H7 (cell line): ENCODE results near the gene SKI. TPM values are rescaled to one million over a fixed set of nuclear protein-coding genes. Genes with fewer than 3 reads are reported as not detected.

ENCODE experiments used
- DNase-seq: peaks from one replicate; pipeline ENCODE4 v3.0.0; 2012
- H3K27me3 ChIP-seq: 2 replicates; pipeline ENCODE4 v1.6.0; 2011; ENCODE audit warnings: mild to moderate bottlenecking, low read length; ENCODE audit not compliant: control insufficient read depth, insufficient read depth
- H3K36me3 ChIP-seq: replicated peaks from 2 replicates; pipeline ENCODE4 v1.5.1; 2011; ENCODE audit warnings: low read length; ENCODE audit not compliant: control insufficient read depth, insufficient read depth
- H3K4me3 ChIP-seq: 2 replicates; pipeline ENCODE4 v1.5.1; 2011; ENCODE audit warnings: low read depth, mild to moderate bottlenecking, control low read depth, low read length, moderate library complexity; ENCODE audit not compliant: insufficient read depth
- total RNA-seq: library from RNA; depleted of rRNA; stranded (reverse); fragments of >200 nt; shearing (Covaris generic); gene quantifications from 2 replicates; pipeline ENCODE4 v1.2.3, GENCODE V29; 2014

Gene SKI
- total RNA-seq, 1 experiment from 2014 or later, result 29.2 TPM

DNA sequence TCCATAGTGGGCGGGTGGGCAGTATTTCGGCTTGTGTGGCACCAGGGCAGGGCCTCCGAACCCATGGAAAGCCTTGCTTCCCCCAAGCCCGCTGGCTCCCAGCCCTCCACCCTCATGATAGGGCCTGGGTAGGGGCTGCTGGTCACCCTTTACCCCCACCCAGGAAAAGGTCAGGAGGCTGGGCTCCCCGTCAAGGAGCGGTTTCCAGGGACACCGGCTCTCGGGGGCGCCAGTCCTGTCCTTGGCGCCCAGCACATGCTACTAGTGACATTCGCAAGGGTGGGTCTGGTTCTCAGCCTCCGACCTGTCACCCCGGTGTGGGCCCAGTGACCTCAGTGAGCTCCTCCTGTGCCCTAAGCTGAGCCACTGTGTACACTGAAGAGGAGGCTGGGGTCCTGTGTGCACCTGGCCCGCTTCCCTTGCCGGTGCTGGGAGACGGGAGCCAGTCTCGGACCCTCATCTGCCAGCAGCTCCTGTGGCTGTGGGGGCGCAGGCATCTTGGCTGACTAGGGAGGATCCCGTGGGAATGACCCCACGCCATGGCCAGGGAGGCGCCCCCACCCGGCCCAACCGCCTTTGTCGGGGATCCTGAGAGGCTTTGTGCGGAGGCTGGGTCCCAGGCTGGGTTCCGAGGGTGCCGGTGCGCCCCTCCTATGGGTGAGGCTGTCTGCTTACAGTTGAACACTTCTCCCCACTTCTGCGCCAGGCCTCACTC, 54.6 kb downstream of the SKI start:
- DNase-seq, result no peak
- Histone ChIP-seq H3K27me3 (no peaks in the 10 kb centered on the region), H3K36me3 (peaks cover 1% of the 10 kb centered on the region), H3K4me3 (no peak overlapping the region)

DNA sequence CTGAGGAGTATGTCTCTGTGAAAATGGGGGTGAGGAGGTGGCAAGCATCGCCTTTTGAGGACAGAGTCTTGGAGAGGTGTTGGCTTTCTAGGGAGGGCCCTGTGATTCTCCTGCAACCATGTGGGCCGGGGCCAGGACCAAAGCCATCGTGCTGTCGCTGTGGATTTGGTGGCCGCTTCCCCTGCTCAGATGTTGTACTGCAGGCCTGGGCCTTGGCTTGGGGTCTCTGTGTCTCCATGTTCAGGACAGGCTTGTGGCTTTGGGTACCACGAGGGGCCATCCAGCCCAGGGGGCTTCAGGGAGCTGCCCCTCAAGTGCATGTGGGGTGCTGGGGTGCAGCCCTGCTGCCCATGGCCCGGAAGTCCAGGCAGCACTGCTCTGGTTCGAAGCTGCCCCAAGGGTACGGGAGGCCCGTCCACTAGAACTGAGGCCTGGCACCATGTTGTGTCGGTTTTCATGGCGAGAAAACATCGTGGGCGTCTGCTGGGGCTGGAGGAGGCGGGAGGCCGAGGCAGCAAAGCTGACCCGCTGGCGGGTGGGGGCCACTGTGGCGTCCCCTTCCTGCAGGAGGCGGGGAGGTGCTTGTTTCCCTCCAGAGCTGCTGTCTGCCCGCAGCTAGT, 55.4 kb downstream of the SKI start:
- DNase-seq, result no peak
- H3K36me3 ChIP-seq, result no peaks in the 10 kb centered on the region
- H3K27me3 ChIP-seq, result no peaks in the 10 kb centered on the region
- H3K4me3 ChIP-seq, result no peak overlapping the region

DNA sequence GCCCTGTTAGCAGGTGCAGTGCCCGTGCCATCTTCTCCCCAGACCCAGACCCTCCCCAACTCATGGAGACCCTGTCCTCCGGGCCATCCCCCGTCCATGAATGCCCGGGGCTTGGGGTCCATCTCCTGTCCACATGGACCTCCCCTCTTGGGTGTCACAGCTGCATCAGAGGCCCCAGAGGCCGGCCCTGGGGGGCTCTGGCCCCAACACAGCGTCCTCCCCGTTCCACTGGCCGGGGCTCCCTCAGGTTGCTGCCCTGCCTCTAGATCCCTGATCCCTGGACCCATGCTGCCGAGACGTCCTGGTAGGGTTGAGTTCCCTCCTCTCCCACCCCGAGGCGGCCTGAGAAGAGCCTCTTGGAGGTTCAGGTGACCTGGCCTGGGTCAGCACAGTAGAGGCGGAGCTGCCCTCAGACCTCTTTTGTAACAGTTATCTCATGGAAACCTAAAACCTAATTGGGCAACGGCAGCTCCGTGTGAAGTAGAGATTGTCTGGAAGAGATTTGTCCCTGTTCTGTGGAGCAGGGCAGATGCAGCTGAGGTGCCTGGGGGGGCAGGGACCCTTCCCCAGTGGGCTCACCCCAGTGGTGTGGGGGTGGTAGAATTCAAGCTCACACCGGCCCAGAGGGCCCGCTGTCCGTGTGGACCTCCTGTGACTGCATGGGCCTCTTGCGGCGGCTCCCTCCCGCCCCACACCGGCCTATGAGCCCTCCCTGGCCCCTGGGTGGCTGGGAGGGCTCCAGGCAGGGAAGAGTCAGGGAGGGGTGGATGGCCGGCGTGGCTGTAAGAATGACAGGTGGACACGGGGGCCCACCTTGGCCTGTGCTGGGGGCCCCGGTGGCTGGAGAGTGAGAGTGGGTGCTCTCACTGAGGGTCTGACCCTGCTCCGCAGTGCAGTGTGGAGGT, 56.1 kb downstream of the SKI start:
- Histone ChIP-seq H3K4me3 (no peak overlapping the region), H3K36me3 (no peaks in the 10 kb centered on the region), H3K27me3 (no peaks in the 10 kb centered on the region)
- no peak for DNase-seq

DNA sequence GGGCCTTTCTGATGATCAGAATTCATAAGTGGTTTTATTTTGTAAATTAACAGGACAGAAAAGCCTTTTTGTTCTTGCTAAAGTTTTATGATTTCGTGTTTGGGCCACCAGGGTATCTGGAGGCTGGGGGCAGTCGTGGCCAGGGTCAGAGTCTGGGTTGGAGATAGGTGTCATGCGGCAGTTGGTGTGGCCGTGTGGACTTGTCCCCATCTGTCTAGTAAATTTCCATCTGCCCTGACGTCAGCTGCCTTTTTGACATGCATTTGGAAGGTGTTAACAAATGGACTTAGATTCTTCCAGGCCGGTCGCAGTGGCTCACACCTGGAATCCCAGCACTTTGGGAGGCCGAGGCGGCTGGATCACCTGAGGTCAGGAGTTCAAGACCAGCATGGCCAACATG, 56.8 kb downstream of the SKI start:
- no peak for DNase-seq
- Histone ChIP-seq H3K27me3 (no peaks in the 10 kb centered on the region), H3K4me3 (no peak overlapping the region), H3K36me3 (no peaks in the 10 kb centered on the region)

DNA sequence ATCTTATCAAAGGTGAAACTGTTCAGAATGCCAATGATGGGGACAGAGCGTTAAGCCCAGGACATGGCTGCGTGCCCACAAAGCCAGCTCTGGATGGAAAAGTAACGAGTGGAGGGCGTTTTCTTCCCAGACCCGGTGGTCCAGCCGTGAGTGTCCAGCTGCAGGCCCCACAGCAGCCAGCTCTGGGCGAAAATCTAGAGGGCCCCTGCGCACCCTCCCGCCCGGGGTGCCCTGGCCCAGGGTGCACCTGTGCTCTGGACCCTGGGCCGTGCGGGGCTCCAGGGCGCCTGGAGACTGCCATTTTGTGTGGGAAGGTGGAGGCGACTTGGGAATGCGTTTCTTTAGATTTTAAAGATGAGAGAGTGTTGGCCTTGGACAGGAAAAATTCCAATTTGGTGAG, 58.8 kb downstream of the SKI start:
- no peaks in the 10 kb centered on the region for H3K36me3 ChIP-seq
- H3K4me3 ChIP-seq, result no peak overlapping the region
- H3K27me3 ChIP-seq, result no peaks in the 10 kb centered on the region
- no peak for DNase-seq

DNA sequence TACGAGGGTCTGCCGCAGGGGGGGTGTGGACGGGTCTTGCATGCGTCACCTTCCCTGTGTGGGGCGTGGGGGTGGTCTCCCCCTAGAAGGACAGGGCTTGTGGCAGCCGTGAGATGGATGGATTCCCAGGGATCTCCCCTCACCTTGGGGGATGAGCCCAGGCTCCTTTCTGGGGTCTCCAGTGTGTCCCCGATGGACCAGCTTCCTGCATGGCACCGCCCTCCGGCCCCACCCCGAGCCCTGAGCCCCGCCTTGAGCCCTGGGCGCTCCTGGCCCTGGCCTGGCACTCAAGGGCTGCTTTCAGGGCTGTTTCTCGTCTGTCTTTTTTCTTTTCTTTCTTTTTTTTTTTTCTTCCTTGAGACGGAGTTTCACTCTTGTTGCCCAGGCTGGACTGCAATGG, 59.5 kb downstream of the SKI start:
- Histone ChIP-seq H3K27me3 (no peaks in the 10 kb centered on the region), H3K4me3 (no peak overlapping the region), H3K36me3 (no peaks in the 10 kb centered on the region)
- DNase-seq, result no peak

DNA sequence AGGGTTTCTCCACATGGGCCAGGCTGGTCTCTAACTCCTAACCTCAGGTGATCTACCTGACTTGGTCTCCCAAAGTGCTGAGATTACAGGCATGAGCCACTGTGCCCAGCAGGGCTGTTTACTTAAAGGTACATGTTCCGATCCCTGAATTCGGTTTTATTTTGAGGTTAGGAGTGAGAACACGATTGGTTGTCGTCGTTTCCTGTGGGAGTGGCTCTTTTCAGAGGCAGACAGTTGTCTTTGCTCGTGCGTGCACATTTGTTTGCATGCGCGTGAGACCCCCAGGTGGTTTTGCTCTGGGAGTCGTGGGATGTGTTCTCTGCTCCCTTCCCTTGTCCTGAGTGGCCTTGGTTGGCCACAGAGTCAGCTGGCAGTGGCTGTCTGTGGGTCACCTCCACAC, 60.2 kb downstream of the SKI start:
- Histone ChIP-seq H3K4me3 (no peak overlapping the region), H3K36me3 (no peaks in the 10 kb centered on the region), H3K27me3 (no peaks in the 10 kb centered on the region)
- no peak for DNase-seq

DNA sequence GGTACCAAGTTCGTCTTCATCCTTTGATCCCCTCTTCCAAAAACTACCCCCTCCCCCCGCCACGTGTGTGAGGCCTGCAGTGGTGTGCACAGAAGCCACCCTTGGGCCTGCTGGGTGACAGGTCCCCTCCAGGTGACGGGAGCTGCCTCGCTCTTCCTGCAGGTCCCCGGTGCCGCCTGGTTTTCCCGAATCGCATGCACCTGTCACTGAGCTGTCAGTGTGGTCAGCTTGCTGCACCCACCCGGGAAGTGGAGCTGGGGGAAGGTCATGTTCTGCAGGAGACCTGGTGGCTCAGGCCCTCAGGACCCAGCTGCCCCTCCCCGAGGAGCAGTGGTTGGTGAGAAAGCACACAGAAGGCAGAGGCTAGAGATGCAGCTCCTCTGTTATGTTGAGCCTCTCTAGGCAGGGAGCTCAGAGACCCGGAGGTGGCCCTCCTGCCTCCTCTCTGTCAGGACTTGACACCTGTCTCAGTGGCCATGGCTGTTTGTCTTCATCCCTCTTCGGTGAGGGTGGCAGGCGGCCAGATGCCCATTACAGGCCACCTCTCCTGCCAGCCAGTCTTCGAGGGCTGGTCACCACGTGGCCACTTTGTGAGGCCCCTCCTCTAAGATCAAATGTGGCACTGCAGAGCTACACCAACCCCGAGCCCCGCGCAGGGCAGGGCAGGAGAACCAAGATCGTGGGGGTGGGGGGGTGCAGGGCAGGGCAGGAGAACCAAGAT, 60.9 kb downstream of the SKI start:
- H3K27me3 ChIP-seq, result no peaks in the 10 kb centered on the region
- no peak for DNase-seq
- H3K4me3 ChIP-seq, result no peak overlapping the region
- no peaks in the 10 kb centered on the region for H3K36me3 ChIP-seq

DNA sequence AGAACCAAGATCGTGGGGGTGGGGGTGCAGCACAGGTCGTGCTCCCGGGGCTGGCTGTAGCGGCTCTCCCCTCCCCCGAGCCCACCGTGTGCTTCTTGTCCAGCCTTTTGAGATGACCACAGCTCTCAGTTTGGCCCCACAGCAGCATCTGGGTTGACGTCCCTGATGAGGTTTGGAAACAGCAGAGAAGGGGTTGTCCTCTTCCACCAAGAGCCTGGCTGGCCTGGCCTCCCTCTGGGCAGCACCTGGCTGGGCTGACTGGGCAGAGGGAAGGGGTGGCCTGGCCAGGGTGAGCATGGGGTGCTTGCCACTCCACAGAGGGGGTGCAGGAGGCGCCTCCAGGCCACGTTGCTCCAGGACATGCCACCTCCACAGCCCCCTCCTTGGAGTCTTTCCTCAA, 61.5 kb downstream of the SKI start:
- H3K27me3 ChIP-seq, result no peaks in the 10 kb centered on the region
- no peaks in the 10 kb centered on the region for H3K36me3 ChIP-seq
- no peak for DNase-seq
- H3K4me3 ChIP-seq, result no peak overlapping the region

DNA sequence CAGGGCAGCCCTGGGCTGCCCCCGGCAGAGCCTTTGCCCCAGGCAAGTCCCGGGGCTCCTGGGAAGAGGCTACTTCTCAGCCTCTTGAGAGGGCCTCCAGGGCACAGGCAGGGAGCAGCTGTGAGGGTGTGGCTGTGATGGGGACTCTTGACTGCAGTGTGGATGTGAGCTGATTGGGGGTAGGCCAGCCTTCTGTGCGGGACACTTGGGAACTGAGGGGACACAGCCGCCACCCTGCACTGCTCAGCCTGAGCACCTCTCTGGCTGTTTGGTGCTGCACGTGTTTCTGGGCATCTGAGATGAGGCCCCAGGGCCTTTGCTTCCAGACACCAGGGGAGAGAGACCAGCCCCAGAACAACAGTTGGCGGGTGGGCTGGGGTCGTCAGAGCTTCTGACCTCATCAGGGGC, 62.1 kb downstream of the SKI start:
- H3K36me3 ChIP-seq, result no peaks in the 10 kb centered on the region

DNA sequence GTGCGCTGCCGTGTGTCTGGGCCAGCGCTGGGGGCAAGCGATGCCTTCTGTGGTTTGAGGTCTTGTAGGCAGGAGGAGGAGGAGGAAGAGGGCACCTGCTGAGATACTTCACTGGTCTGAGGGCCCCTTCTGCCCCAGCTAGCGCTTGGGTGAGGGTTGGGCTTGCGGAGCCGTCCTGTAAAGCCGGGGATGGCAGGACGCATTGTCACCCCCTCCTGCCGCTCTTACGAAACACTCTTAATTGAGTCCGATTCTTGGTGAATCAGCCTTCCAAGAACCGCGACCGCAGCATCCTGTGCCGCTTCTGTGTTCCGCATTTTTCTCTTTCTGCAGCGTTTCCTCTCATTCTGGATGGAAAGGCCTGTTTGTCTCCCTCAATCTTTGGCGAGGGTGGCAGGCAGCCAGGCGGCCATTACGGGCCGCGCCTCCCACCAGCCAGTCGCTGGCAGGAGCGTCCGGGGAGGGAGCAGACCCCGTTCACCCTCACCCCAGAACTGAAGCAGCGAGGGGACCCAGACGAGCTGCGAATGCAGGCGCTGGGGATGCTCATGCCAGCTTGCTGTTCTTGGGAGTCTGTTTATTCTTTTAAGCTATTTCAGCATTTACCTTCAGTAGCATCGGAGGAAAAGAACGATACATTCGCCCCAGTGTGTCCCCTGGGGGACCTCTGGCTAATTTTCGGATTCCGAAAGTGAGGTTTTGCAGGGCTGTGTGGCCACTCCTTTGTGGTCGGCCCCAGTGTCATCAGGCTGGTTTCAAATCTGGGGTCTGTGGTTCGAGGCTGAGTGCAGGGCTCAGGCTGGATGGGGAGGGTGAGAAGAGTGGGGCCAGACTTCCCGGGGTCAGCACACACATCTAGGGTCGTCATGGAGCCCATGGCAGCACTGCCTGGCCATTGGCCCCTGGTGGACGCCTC, 62.7 kb downstream of the SKI start:
- no peak for DNase-seq
- Histone ChIP-seq H3K27me3 (no peaks in the 10 kb centered on the region), H3K4me3 (no peak overlapping the region), H3K36me3 (no peaks in the 10 kb centered on the region)

More for the DNA sequence above, 62.1 kb downstream of the SKI start:
- Histone ChIP-seq H3K27me3 (no peaks in the 10 kb centered on the region), H3K4me3 (no peak overlapping the region)
- DNase-seq, result no peak

DNA sequence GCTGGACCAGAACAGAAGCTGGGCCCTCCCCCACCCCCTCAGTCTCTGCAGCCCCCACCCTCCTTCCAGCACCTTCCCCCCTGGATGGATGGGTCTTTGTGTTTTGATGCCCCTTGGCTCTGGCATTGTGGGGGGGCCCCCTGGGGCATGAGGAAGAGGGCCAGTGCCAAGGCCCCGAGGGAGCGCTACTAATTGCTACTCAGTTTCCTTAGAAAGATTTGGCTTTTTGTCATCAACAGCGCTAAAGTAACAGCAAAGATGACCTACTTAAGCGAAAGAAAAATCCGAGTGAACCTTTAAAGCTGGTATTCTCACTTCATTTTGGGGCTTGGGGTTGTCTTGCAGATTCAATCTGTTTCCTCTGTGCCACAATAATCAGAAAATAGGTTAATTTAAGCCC, 63.5 kb downstream of the SKI start:
- DNase-seq, result no peak
- no peak overlapping the region for H3K4me3 ChIP-seq
- no peaks in the 10 kb centered on the region for H3K36me3 ChIP-seq
- H3K27me3 ChIP-seq, result no peaks in the 10 kb centered on the region

DNA sequence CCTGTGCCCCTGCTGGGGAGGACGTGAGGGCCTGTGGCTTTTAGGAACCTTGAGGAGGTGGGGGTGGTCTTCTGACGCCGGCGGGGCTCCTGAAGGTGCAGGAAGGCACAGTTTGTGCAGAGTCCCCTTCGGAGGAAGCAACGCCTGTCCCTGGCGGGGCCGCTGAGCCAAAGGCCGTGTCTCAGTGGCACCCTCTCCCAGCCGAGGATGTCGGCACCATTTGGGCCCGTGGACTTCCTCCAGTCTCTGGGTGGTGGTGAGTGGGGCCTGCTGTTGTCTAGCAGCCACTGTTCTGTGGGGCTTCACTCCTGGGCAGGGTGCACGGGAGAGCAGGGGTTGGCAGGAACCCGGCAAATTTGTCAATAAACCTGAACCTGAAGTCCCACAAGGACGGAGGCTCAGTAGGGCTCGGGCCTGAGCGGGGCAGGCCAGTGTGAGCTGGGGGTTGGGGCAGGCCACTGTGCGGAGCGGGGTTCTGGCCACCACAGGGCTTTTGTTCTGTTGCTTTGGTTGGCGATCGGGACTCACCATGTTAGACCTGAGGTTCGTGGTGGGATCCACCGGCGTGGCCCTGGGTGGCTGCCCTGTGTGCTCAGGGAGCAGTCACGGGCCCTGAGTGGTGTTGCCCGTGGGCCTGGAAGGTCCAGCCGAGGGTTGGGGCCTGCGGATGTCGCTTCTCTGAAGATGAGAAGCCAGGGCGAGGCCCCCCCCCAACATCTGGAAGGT, 64.8 kb downstream of the SKI start:
- no peak overlapping the region for H3K4me3 ChIP-seq
- H3K36me3 ChIP-seq, result no peaks in the 10 kb centered on the region
- no peak for DNase-seq
- H3K27me3 ChIP-seq, result no peaks in the 10 kb centered on the region
